NCI-H1436 treated with DMSO at 0.1 percent for 48 hours (cell line): ENCODE measurements around the gene KRTAP5-2.

ENCODE experiments used
- DNase-seq: peaks from one replicate; lab custom pipeline; 2025; lab: John Stamatoyannopoulos, UW

KRTAP5-2 gene

GRCh38 chr11:1556278-1556902 lies 41.7 kb downstream of the KRTAP5-2 start:
- no peak for DNase-seq

- no peak for DNase-seq
Observed at GRCh38 chr11:1555713-1556153, 42.4 kb downstream of the KRTAP5-2 start.

- no peak for DNase-seq
Observed at GRCh38 chr11:1554981-1555712, 42.9 kb downstream of the KRTAP5-2 start.

GRCh38 chr11:1553808-1554594 lies 44.1 kb downstream of the KRTAP5-2 start:
- no peak for DNase-seq

- DNase-seq = no peak
Observed at GRCh38 chr11:1549338-1550330, 48.5 kb downstream of the KRTAP5-2 start.

- no peak for DNase-seq
Observed at GRCh38 chr11:1548221-1549070, 49.6 kb downstream of the KRTAP5-2 start.

DNA sequence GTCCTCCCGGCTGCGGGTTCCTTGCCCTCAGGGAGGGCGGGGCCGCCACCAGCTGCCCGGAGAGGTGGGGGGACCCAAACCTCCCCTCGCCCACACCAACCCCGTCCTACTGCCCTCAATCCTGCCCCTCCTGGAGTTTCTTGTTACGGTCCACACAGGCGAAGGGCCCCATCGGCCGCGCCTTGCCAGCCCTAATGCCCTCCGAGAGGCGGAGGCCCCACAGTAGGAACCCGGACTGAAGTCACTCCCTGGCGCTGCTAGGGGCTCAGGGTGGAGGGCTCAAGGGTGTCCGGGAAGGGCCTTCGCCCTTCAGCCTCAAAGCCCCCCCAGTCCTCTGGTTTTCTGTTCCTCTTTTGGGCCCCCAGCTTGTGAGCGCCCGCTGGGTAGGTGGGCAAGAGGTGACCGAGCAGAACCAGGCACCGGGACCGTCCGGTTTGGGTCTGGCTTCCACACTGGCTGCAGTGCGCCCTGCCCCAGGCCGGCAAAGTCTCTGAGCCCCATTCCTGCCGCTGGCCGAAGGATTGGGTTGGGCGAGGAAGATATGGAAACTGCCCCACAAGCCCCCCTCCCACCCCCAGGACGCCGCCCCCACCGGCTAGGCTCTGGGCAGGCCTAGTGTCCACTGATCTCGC lies 50.5 kb downstream of the KRTAP5-2 start:
- no peak for DNase-seq
